Choroid plexus epithelial cell (primary cell): ENCODE measurements around the gene KCNS1.

Experiments used
- DNase-seq: peaks from one replicate; pipeline ENCODE4 v3.0.0-alpha.2; 2010; ENCODE audit warnings: low read depth
- H3K4me3 ChIP-seq: 2 replicates; pipeline ENCODE4 v1.5.1; 2011; ENCODE audit warnings: low read depth, mild to moderate bottlenecking, control low read depth, low read length, moderate library complexity
- CTCF ChIP-seq: conservative IDR thresholded peaks from 2 replicates; pipeline ENCODE4 v1.5.1; 2011; ENCODE audit warnings: low read depth, mild to moderate bottlenecking, control low read depth, inconsistent platforms, low read length, moderate library complexity

Gene KCNS1

GRCh38 chr20:45080867-45081624 is 19.9 kb downstream of the KCNS1 start:
- no peak overlapping the region for H3K4me3 ChIP-seq
- DNase-seq: peak; percentile 57
- TF ChIP-seq CTCF: peak; percentile 68

GRCh38 chr20:45077559-45077958 is 23.4 kb downstream of the KCNS1 start:
- no peak for DNase-seq
- TF ChIP-seq CTCF: no peak
- no peak overlapping the region for H3K4me3 ChIP-seq

- no peak overlapping the region for H3K4me3 ChIP-seq
- DNase-seq: no peak
- no peak for TF ChIP-seq CTCF
Observed at GRCh38 chr20:45073221-45073620, 27.7 kb downstream of the KCNS1 start.

- no peak for DNase-seq
- no peak overlapping the region for H3K4me3 ChIP-seq
- no peak for TF ChIP-seq CTCF
Observed at GRCh38 chr20:45072066-45072465, 28.9 kb downstream of the KCNS1 start.

- no peak overlapping the region for H3K4me3 ChIP-seq
- TF ChIP-seq CTCF: no peak
- DNase-seq: peak; percentile 66
Observed at GRCh38 chr20:45070932-45071632, 29.8 kb downstream of the KCNS1 start.

- no peak overlapping the region for H3K4me3 ChIP-seq
- TF ChIP-seq CTCF: no peak
- no peak for DNase-seq
Observed at GRCh38 chr20:45069261-45069660, 31.7 kb downstream of the KCNS1 start.
